Endothelial cell of umbilical vein (primary cell): ENCODE results near the gene LAMC3.

Experiments
- CTCF ChIP-seq, 2 donors: IDR thresholded peaks; 1 replicate in 1 of 2; 2 replicates in 1 of 2; pipeline ENCODE4 v1.5.1; 2011; ENCODE audit warnings: low read length in 2 of 2, mild to moderate bottlenecking in 2 of 2, moderate library complexity in 2 of 2, control low read depth in 1 of 2, inconsistent platforms in 1 of 2, low read depth in 1 of 2; ENCODE audit not compliant: insufficient read depth in 1 of 2; ENCODE audit errors: extremely low read depth in 1 of 2
- FOS ChIP-seq: IDR thresholded peaks from 2 replicates; pipeline ENCODE4 v1.6.1; 2011; ENCODE audit warnings: mild to moderate bottlenecking, low read length, moderate library complexity, borderline replicate concordance; ENCODE audit not compliant: insufficient read depth
- JUN ChIP-seq: IDR thresholded peaks from 2 replicates; pipeline ENCODE4 v1.6.1; 2011; ENCODE audit warnings: borderline replicate concordance, low read depth; ENCODE audit not compliant: insufficient read length, insufficient read depth
- MYC ChIP-seq: IDR thresholded peaks from one replicate; pipeline ENCODE4 v1.6.1; 2011; ENCODE audit warnings: mild to moderate bottlenecking, low read depth, low read length
- POLR2A ChIP-seq: IDR thresholded peaks from 2 replicates; pipeline ENCODE4 v1.6.1; 2012; ENCODE audit warnings: low read depth, mild to moderate bottlenecking, control low read depth, low read length
- POLR2AphosphoS5 ChIP-seq: IDR thresholded peaks from 2 replicates; pipeline ENCODE4 v1.6.1; 2012; ENCODE audit warnings: low read depth, mild to moderate bottlenecking, control low read depth, low read length, moderate library complexity; ENCODE audit not compliant: insufficient read depth
- TF ChIP-seq, protein P1 (sequence below): IDR thresholded peaks from 2 replicates; pipeline ENCODE4 v1.6.1; 2011; ENCODE audit not compliant: insufficient read depth, insufficient read length

- TF ChIP-seq MYC (no peak), CTCF (IDR thresholded peaks at IDR 0.05; ENCODE audit: extremely low read depth in 1 of 2, insufficient read depth in 1 of 2, low read depth in 1 of 2, low read length in 2 of 2) (no peak), JUN (no peak), POLR2A (no peak), POLR2AphosphoS5 (no peak), FOS (no peak)
- TF ChIP-seq, protein P1, sequence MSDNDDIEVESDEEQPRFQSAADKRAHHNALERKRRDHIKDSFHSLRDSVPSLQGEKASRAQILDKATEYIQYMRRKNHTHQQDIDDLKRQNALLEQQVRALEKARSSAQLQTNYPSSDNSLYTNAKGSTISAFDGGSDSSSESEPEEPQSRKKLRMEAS = no peak
These were observed 22.1 kb downstream of the LAMC3 start for GRCh38 chr9:131031005-131031641.
